GM12878 (cell line): ENCODE measurements around the gene NUFIP1. TPM values are rescaled to one million over a fixed set of nuclear protein-coding genes. Genes with fewer than 3 reads are reported as not detected.

Experiments used
- ATAC-seq: fragments of 200-7000 bp; cut with Tn5 transposase; 3 replicates; pipeline ENCODE4 v1.9.1; 2020; ENCODE audit warnings: mild to moderate bottlenecking, moderate library complexity
- BruUV-seq: library from RNA; stranded (reverse); fragments of 400-500 nt; replicated peaks from 2 replicates; lab custom pipeline; 2021; lab: Mats Ljungman, UMichigan
- CTCF ChIA-PET: fragments of 300-600 bp; sonication (Branson Sonifier 250); formaldehyde crosslinking; extraction: SDS; loops from one replicate; lab custom pipeline; 2021; ENCODE audit warnings: inconsistent platforms; lab: Yijun Ruan, JAX
- POLR2A ChIA-PET: fragments of 350-600 bp; formaldehyde crosslinking; extraction: SDS; loops from one replicate; lab custom pipeline; 2021; ENCODE audit warnings: inconsistent platforms; lab: Charles Lee
- RAD21 ChIA-PET: fragments of 300-600 bp; sonication (Branson Sonifier 250); formaldehyde crosslinking; loops from one replicate; lab custom pipeline; 2023; ENCODE audit warnings: antibody characterized with exemption; ENCODE audit not compliant: unreplicated experiment; lab: Charles Lee
- SMC1A ChIA-PET: fragments of 300-600 bp; sonication (Branson Sonifier 250); formaldehyde crosslinking; loops from one replicate; lab custom pipeline; 2023; ENCODE audit not compliant: unreplicated experiment, uncharacterized antibody; lab: Charles Lee
- DNase-seq: peaks from one replicate; pipeline ENCODE4 v3.0.0-alpha.2; 2011; ENCODE audit warnings: low read depth, low spot score
- FAIRE-seq: peaks from 3 replicates; lab custom pipeline; 2011; peaks lifted over from hg19 to GRCh38; lab: Jason Lieb, UNC
- H2AFZ ChIP-seq: 2 replicates; pipeline ENCODE4 v1.6.0; 2011; ENCODE audit warnings: low read depth, low read length, control low read depth; ENCODE audit not compliant: control insufficient read depth
- H3K27ac ChIP-seq: 2 replicates; pipeline ENCODE4 v1.5.1; 2011; ENCODE audit warnings: control low read depth; ENCODE audit not compliant: control insufficient read depth, insufficient read depth
- H3K27me3 ChIP-seq, 2 experiments: replicated peaks in 1 of 2; 2 replicates each; pipeline versions ENCODE4 v1.6.0 to v1.6.1; 2011; ENCODE audit warnings: low read length in 1 of 2; ENCODE audit not compliant: control insufficient read depth in 2 of 2, insufficient read depth in 2 of 2
- H3K36me3 ChIP-seq, 2 experiments: 2 replicates each; pipeline ENCODE4 v1.5.1; 2011; ENCODE audit warnings: low read length in 1 of 2; ENCODE audit not compliant: control insufficient read depth in 2 of 2, insufficient read depth in 2 of 2
- H3K4me1 ChIP-seq: 2 replicates; pipeline ENCODE4 v1.6.1; 2011; ENCODE audit warnings: mild to moderate bottlenecking, low read length, moderate library complexity, mixed read lengths; ENCODE audit not compliant: control insufficient read depth, insufficient read depth
- H3K4me2 ChIP-seq: 2 replicates; pipeline ENCODE4 v1.6.0; 2011; ENCODE audit warnings: control low read depth; ENCODE audit not compliant: control insufficient read depth, insufficient read depth
- H3K4me3 ChIP-seq: fragments of 200-600 bp; sonication (generic); 2 replicates; pipeline ENCODE4 v1.5.1; 2016
- H3K79me2 ChIP-seq: 2 replicates; pipeline ENCODE4 v1.6.0; 2011; ENCODE audit warnings: low read length; ENCODE audit not compliant: control insufficient read depth, insufficient read depth
- H3K9ac ChIP-seq: 2 replicates; pipeline ENCODE4 v1.8.0; 2011; ENCODE audit warnings: low read length, control low read depth, mixed read lengths; ENCODE audit not compliant: control insufficient read depth, insufficient read depth
- H3K9me3 ChIP-seq: replicated peaks from 3 replicates; pipeline ENCODE4 v1.5.1; 2011; ENCODE audit warnings: mild to moderate bottlenecking, low read length; ENCODE audit not compliant: control insufficient read depth, insufficient read depth
- H4K20me1 ChIP-seq: 2 replicates; pipeline ENCODE4 v1.6.0; 2011; ENCODE audit not compliant: control insufficient read depth, insufficient read depth
- BACH1 ChIP-seq: fragments of 450-650 bp; IDR thresholded peaks from 2 replicates; pipeline ENCODE4 v1.6.1; 2017; ENCODE audit warnings: mild to moderate bottlenecking, borderline replicate concordance
- BCL11A ChIP-seq: IDR thresholded peaks from 2 replicates; pipeline ENCODE4 v1.6.1; 2011; ENCODE audit warnings: low read depth, low read length
- BHLHE40 ChIP-seq, 2 experiments: fragments of 450-650 bp in 1 of 2; IDR thresholded peaks; 2 replicates each; pipeline ENCODE4 v1.6.1; 2011 to 2017; ENCODE audit warnings: low read depth in 2 of 2, borderline replicate concordance in 1 of 2, improper control_type of control experiment in 1 of 2, low read length in 1 of 2, mild to moderate bottlenecking in 1 of 2
- CBFB ChIP-seq: IDR thresholded peaks from 2 replicates; pipeline ENCODE4 v1.6.1; 2016; ENCODE audit warnings: antibody characterized with exemption, low read depth
- CREB1 ChIP-seq: IDR thresholded peaks from 2 replicates; pipeline ENCODE4 v1.6.1; 2012; ENCODE audit warnings: low read depth, mild to moderate bottlenecking, inconsistent platforms
- HDAC6 ChIP-seq: fragments of 200-600 bp; sonication (generic); IDR thresholded peaks from one replicate; pipeline ENCODE4 v1.8.0; 2017; ENCODE audit warnings: antibody characterized with exemption; ENCODE audit not compliant: unreplicated experiment
- KDM1A ChIP-seq: fragments of 200-600 bp; sonication (generic); IDR thresholded peaks from 2 replicates; pipeline ENCODE4 v1.6.1; 2016; ENCODE audit warnings: borderline replicate concordance
- NFYA ChIP-seq: IDR thresholded peaks from 2 replicates; pipeline ENCODE4 v1.6.1; 2011; ENCODE audit warnings: low read depth, mild to moderate bottlenecking, low read length, improper control_type of control experiment, borderline replicate concordance
- NRF1 ChIP-seq: conservative IDR thresholded peaks from 2 replicates; pipeline ENCODE4 v1.6.1; 2011; ENCODE audit warnings: mild to moderate bottlenecking, low read depth, low read length, improper control_type of control experiment
- RAD51 ChIP-seq: fragments of 450-650 bp; IDR thresholded peaks from 2 replicates; pipeline ENCODE4 v1.6.1; 2016; ENCODE audit warnings: moderate library complexity, mild to moderate bottlenecking, inconsistent platforms
- SMAD5 ChIP-seq: IDR thresholded peaks from 2 replicates; pipeline ENCODE4 v1.6.1; 2016; ENCODE audit warnings: antibody characterized with exemption, low read depth
- SREBF1 ChIP-seq: IDR thresholded peaks from 2 replicates; pipeline ENCODE4 v1.6.1; 2012; ENCODE audit warnings: mild to moderate bottlenecking, low read length
- SREBF2 ChIP-seq: IDR thresholded peaks from 2 replicates; pipeline ENCODE4 v1.6.1; 2012; ENCODE audit warnings: mild to moderate bottlenecking, low read length
- ZBED1 ChIP-seq: IDR thresholded peaks from 2 replicates; pipeline ENCODE4 v1.6.1; 2016; ENCODE audit warnings: borderline replicate concordance
- WGBS: methylation state at CpG from one replicate; pipeline ENCODE4 v1.1.6; 2016; ENCODE audit warnings: low lambda C conversion rate; ENCODE audit not compliant: insufficient replicate concordance, insufficient coverage; ENCODE audit errors: missing lambda C conversion rate; 5-methylcytosine and 5-hydroxymethylcytosine counted together
- in situ Hi-C: fragments of 300-500 bp; cut with MboI; formaldehyde crosslinking; loops from 9 replicates; pipeline ENCODE4 v1.14.3; 2018; ENCODE audit warnings: mixed read lengths
- intact Hi-C: fragments of 100-400 bp; cut with micrococcal nuclease; formaldehyde crosslinking; loops from one replicate; pipeline ENCODE4 v1.14.2; 2022; ENCODE audit not compliant: unreplicated experiment
- polyA plus RNA-seq, 11 experiments: library from polyadenylated mRNA; depleted of rRNA in 4 of 11; unstranded in 6 of 11; stranded (reverse) in 5 of 11; fragments of >200 nt; fragmentation: Nextera tagmentation in 4 of 11; fragmentation: Illumina TruSeq in 1 of 11; extraction: Ambion mirVana in 4 of 11; extraction: Trizol in 1 of 11; gene quantifications; 1 replicate in 1 of 11; 2 replicates in 10 of 11; pipeline versions ENCODE4 v1.2.1 to v1.2.3, GENCODE V29; 2011 to 2016; ENCODE audit warnings: inconsistent platforms in 2 of 11, missing spikeins in 2 of 11, low read depth in 1 of 11
- total RNA-seq, 4 experiments: library from RNA; depleted of rRNA in 3 of 4; stranded (reverse); fragments of >200 nt in 3 of 4; fragmentation: Illumina TruSeq in 1 of 4; extraction: Trizol in 1 of 4; gene quantifications; 2 replicates each; pipeline versions ENCODE4 v1.2.1 to v1.2.3, GENCODE V29; 2013 to 2021
- TF ChIP-seq, protein P1 (sequence below): IDR thresholded peaks from 2 replicates; pipeline ENCODE4 v1.6.1; 2012; ENCODE audit warnings: improper control_type of control experiment, low read depth, low read length; ENCODE audit not compliant: insufficient replicate concordance
- TF ChIP-seq, protein P2 (sequence below): IDR thresholded peaks from 2 replicates; pipeline ENCODE4 v1.6.1; 2011; ENCODE audit warnings: borderline replicate concordance, low read depth, mild to moderate bottlenecking, moderate library complexity, low read length; ENCODE audit not compliant: insufficient read depth, poor library complexity, severe bottlenecking

NUFIP1 gene
- total and polyA plus RNA-seq, 10 of the 15 experiments (the other 5 are each of a cell fraction or from before 2014, with no cell fraction given): 2.5 to 11.2 (median 7.0) TPM

DNA sequence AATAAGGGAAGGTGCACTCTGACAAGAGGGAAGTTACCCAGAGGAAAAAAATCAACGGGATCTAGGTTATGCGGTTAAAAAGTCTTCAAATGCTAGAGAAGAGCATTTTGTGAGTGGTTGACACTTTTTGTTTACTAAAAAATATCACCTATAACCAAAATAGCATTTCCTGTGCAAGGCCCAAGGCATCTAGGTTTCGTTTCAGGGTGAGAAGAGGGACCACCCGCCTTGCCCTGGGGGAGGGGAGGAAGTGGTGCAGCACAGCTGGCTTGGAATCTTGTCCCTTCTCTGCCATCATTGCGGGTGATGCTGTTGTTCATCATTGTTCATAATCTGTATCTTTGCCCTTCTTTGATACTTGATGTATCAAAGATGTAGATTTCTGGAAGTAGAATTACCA is 80.6 kb downstream of the NUFIP1 start (continued):
- TF ChIP-seq BACH1: no peak
- TF ChIP-seq ZBED1: no peak
- TF ChIP-seq KDM1A: no peak
- no peak for TF ChIP-seq SREBF2

DNA sequence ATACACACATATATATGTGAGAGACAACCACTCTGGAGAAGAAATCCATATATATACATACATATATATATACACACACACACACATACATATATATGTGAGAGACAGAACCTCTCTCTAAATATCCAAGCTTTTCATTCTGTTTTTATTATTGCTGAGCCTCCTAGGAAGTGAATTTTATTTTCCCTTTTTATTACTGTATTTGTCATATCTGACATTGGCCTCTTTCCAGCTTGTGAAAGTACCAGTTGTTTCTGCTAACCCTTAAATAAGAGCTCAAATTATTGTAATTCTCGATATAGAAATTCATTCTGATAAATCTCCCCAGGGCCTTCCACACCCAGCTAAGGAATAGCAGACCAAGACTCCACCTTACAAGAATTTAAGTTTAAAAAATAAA is 81.0 kb downstream of the NUFIP1 start:
- SMC1A ChIA-PET: no interaction called here
- in situ Hi-C loops: no loop called here
- no peak for FAIRE-seq

More for the DNA sequence above, 81.0 kb downstream of the NUFIP1 start:
- intact Hi-C loops: no loop called here
- no peaks in the 10 kb centered on the region for H3K79me2 ChIP-seq
- 90% methylated on average over 1 of the region's 1 CpG for WGBS
- no peak overlapping the region for H3K27ac ChIP-seq
- no peak overlapping the region for H3K9ac ChIP-seq
- no peak overlapping the region for H3K4me3 ChIP-seq
- no peaks in the 10 kb centered on the region for H4K20me1 ChIP-seq
- POLR2A ChIA-PET: no interaction called here
- RAD21 ChIA-PET: no interaction called here
- H2AFZ ChIP-seq: no peak overlapping the region
- H3K4me2 ChIP-seq: no peak overlapping the region
- DNase-seq (no peak), ATAC-seq (no peak)
- TF ChIP-seq, protein P1, sequence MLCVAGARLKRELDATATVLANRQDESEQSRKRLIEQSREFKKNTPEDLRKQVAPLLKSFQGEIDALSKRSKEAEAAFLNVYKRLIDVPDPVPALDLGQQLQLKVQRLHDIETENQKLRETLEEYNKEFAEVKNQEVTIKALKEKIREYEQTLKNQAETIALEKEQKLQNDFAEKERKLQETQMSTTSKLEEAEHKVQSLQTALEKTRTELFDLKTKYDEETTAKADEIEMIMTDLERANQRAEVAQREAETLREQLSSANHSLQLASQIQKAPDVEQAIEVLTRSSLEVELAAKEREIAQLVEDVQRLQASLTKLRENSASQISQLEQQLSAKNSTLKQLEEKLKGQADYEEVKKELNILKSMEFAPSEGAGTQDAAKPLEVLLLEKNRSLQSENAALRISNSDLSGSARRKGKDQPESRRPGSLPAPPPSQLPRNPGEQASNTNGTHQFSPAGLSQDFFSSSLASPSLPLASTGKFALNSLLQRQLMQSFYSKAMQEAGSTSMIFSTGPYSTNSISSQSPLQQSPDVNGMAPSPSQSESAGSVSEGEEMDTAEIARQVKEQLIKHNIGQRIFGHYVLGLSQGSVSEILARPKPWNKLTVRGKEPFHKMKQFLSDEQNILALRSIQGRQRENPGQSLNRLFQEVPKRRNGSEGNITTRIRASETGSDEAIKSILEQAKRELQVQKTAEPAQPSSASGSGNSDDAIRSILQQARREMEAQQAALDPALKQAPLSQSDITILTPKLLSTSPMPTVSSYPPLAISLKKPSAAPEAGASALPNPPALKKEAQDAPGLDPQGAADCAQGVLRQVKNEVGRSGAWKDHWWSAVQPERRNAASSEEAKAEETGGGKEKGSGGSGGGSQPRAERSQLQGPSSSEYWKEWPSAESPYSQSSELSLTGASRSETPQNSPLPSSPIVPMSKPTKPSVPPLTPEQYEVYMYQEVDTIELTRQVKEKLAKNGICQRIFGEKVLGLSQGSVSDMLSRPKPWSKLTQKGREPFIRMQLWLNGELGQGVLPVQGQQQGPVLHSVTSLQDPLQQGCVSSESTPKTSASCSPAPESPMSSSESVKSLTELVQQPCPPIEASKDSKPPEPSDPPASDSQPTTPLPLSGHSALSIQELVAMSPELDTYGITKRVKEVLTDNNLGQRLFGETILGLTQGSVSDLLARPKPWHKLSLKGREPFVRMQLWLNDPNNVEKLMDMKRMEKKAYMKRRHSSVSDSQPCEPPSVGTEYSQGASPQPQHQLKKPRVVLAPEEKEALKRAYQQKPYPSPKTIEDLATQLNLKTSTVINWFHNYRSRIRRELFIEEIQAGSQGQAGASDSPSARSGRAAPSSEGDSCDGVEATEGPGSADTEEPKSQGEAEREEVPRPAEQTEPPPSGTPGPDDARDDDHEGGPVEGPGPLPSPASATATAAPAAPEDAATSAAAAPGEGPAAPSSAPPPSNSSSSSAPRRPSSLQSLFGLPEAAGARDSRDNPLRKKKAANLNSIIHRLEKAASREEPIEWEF: no peak
- TF ChIP-seq NRF1 (no peak), CREB1 (no peak), BCL11A (no peak), BHLHE40 (IDR thresholded peaks at IDR 0.05; ENCODE audit: borderline replicate concordance in 1 of 2, low read depth in 2 of 2, low read length in 1 of 2) (no peak), SREBF1 (no peak), NFYA (no peak), HDAC6 (no peak), CBFB (no peak), SMAD5 (no peak), RAD51 (no peak)
- TF ChIP-seq, protein P2, sequence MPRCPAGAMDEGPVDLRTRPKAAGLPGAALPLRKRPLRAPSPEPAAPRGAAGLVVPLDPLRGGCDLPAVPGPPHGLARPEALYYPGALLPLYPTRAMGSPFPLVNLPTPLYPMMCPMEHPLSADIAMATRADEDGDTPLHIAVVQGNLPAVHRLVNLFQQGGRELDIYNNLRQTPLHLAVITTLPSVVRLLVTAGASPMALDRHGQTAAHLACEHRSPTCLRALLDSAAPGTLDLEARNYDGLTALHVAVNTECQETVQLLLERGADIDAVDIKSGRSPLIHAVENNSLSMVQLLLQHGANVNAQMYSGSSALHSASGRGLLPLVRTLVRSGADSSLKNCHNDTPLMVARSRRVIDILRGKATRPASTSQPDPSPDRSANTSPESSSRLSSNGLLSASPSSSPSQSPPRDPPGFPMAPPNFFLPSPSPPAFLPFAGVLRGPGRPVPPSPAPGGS: no peak
- no peaks in the 10 kb centered on the region for H3K36me3 ChIP-seq
- H3K9me3 ChIP-seq: no peaks in the 10 kb centered on the region; the same call in 2 of the 3 replicates
- CTCF ChIA-PET: no interaction called here
- H3K27me3 ChIP-seq: peaks cover 0 to 3% of the 10 kb centered on the region in 2 experiments; a peak in 2 of 4 replicates
- H3K4me1 ChIP-seq: peaks cover 4% of the 10 kb centered on the region; the same call in 1 of the 2 replicates
- BruUV-seq: no TSS peak
